ENCODE data around the gene TBRG4.

Gene TBRG4

GRCh38 chr7:45075871-45076796 is 35.4 kb downstream of the TBRG4 start:
- DNase-seq, result no peak

- DNase-seq, result no peak
Observed at GRCh38 chr7:45075355-45075644, 36.2 kb downstream of the TBRG4 start.

- no peak for DNase-seq
Observed at GRCh38 chr7:45074528-45075354, 36.8 kb downstream of the TBRG4 start.

- DNase-seq, result no peak
Observed at GRCh38 chr7:45073786-45074527, 37.5 kb downstream of the TBRG4 start.

- DNase-seq, result no peak
Observed at GRCh38 chr7:45073031-45073785, 38.3 kb downstream of the TBRG4 start.

- no peak for DNase-seq
Observed at GRCh38 chr7:45072131-45073030, 39.1 kb downstream of the TBRG4 start.

- DNase-seq, result no peak
Observed at GRCh38 chr7:45071528-45071927, 40.0 kb downstream of the TBRG4 start.

- no peak for DNase-seq
Observed at GRCh38 chr7:45070254-45070642, 41.2 kb downstream of the TBRG4 start.

- DNase-seq, result no peak
Observed at GRCh38 chr7:45069444-45070253, 41.8 kb downstream of the TBRG4 start.

GRCh38 chr7:45068236-45069023 is 43.1 kb downstream of the TBRG4 start:
- DNase-seq, result no peak

- no peak for DNase-seq
Observed at GRCh38 chr7:45067582-45067981, 43.9 kb downstream of the TBRG4 start.

- no peak for DNase-seq
Observed at GRCh38 chr7:45066409-45066808, 45.1 kb downstream of the TBRG4 start.

- DNase-seq, result no peak
Observed at GRCh38 chr7:45065031-45065995, 46.2 kb downstream of the TBRG4 start.

GRCh38 chr7:45064047-45064725 is 47.3 kb downstream of the TBRG4 start:
- no peak for DNase-seq

GRCh38 chr7:45061806-45062425 is 49.6 kb downstream of the TBRG4 start:
- DNase-seq, result no peak

GRCh38 chr7:45061352-45061751 is 50.1 kb downstream of the TBRG4 start:
- no peak for DNase-seq

- DNase-seq, result no peak
Observed at GRCh38 chr7:45060295-45060694, 51.2 kb downstream of the TBRG4 start.

All from right kidney (tissue), 1 donor.